Activated T-helper 17 cell treated with anti-CD3 and anti-CD28 coated beads, Interleukin-2, amount 50 U/mL, for 72 hours (primary cell): ENCODE data around the gene CA14. TPM values are rescaled to one million over a fixed set of nuclear protein-coding genes. Genes with fewer than 3 reads are reported as not detected.

Experiments used
- total RNA-seq, 2 donors: library from RNA; stranded (reverse); gene quantifications; one replicate each; pipeline ENCODE4 v1.2.3, GENCODE V29; 2022

Gene CA14
- total RNA-seq, 2 donors from 2014 or later: not detected

Other genes with a start within 250 kb of the CA14 start
- 10 to 100 TPM; 21.4 to 48.7 TPM for gene OTUD7B, start 247.0 kb upstream of the CA14 start, total RNA-seq
- 10 to 100 TPM; 24.7 to 26.9 TPM for gene VPS45, start 190.0 kb upstream of the CA14 start, total RNA-seq
- gene PLEKHO1, start 107.9 kb upstream of the CA14 start, total RNA-seq: 10 to 100 TPM; 33.1 to 43.0 TPM
- gene ANP32E, start 21.7 kb upstream of the CA14 start, total RNA-seq: 100 to 1,000 TPM; 162 to 166 TPM
- gene APH1A, start 11.2 kb downstream of the CA14 start, total RNA-seq: 100 to 1,000 TPM in 1 of 2 donors, 10 to 100 TPM in 1; 96.3 to 149 TPM
- gene C1orf54, start 15.0 kb downstream of the CA14 start, total RNA-seq: 1 to 10 TPM; 1.4 to 3.6 TPM
- gene CIART, start 24.8 kb downstream of the CA14 start, total RNA-seq: 10 to 100 TPM in 1 of 2 donors, 1 to 10 TPM in 1; 3.7 to 12.4 TPM
- 10 to 100 TPM; 66.1 to 82.9 TPM for gene MRPS21, start 36.1 kb downstream of the CA14 start, total RNA-seq
- gene PRPF3, start 63.8 kb downstream of the CA14 start, total RNA-seq: 10 to 100 TPM; 67.0 to 77.9 TPM
- gene RPRD2, start 106.4 kb downstream of the CA14 start, total RNA-seq: 10 to 100 TPM; 23.0 to 26.9 TPM
- gene TARS2, start 229.6 kb downstream of the CA14 start, total RNA-seq: 10 to 100 TPM; 28.8 to 35.3 TPM